IPS-20b (cell line): ENCODE data around the gene PELO.

Experiments used
- H3K27ac ChIP-seq: one replicate; pipeline ENCODE4 v1.5.1; 2013; ENCODE audit warnings: low read length
- H3K27me3 ChIP-seq: 2 replicates; pipeline ENCODE4 v1.6.1; 2013; ENCODE audit warnings: mild to moderate bottlenecking, low read length, inconsistent platforms; ENCODE audit not compliant: insufficient read depth
- H3K36me3 ChIP-seq: 2 replicates; pipeline ENCODE4 v1.6.1; 2013; ENCODE audit warnings: low read depth, mild to moderate bottlenecking, inconsistent platforms, low read length, moderate library complexity; ENCODE audit not compliant: insufficient read depth
- H3K4me1 ChIP-seq: 2 replicates; pipeline ENCODE4 v1.6.1; 2013; ENCODE audit warnings: mild to moderate bottlenecking, control low read depth, inconsistent platforms, low read length, moderate library complexity; ENCODE audit not compliant: insufficient read depth
- H3K4me3 ChIP-seq: 2 replicates; pipeline ENCODE4 v1.5.1; 2013; ENCODE audit warnings: mild to moderate bottlenecking, low read length, inconsistent platforms
- H3K9ac ChIP-seq: 2 replicates; pipeline ENCODE4 v1.6.1; 2013; ENCODE audit warnings: low read depth, mild to moderate bottlenecking, inconsistent platforms, low read length, moderate library complexity
- H3K9me3 ChIP-seq: 2 replicates; pipeline ENCODE4 v1.6.1; 2013; ENCODE audit warnings: mild to moderate bottlenecking, low read depth, low read length, inconsistent platforms; ENCODE audit not compliant: insufficient read depth

The PELO gene

DNA sequence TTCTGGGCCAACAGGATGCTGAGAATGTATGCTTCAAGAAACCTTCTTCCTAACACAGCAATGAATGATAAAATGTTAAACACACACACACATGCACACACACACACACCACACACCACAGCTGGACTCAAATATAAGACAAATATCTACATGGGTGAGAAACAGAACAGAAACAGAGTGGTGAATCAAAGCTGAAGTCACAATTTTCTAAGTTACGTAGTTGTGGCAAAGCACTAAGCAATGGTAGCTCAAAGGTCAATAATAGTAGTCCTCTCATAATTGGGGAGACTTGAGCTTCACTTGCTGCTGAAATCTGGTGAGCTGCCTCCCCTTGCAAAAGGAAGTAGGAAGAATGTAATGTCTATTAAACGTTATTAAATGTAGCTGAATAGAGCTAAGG, 33.7 kb upstream of the PELO start:
- Histone ChIP-seq H3K27me3 (no peaks in the 10 kb centered on the region), H3K36me3 (no peaks in the 10 kb centered on the region), H3K4me1 (peaks cover 5% of the 10 kb centered on the region; the same call in 1 of the 2 replicates), H3K9me3 (no peaks in the 10 kb centered on the region), H3K9ac (no peak overlapping the region), H3K27ac (no peak overlapping the region), H3K4me3 (no peak overlapping the region)

DNA sequence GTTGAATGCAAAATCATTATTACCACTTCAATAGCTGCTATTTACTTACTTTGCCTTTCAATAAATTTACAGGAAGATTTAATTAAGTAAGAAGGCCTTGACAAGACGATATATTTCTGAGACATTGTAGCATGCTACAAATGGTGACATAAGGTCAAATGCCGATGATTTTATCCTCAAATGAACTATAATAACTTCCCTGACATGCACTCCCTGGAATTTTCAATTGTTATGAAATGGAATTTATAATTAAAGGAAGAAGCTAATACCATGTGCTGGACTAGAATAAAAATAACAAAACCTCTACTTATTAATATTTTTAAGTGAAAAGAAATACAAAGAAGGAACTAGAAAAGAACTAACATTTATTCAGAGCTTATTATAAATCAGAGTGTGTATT, 30.2 kb upstream of the PELO start:
- Histone ChIP-seq H3K27ac (no peak overlapping the region), H3K4me1 (no peaks in the 10 kb centered on the region), H3K36me3 (no peaks in the 10 kb centered on the region), H3K27me3 (no peaks in the 10 kb centered on the region), H3K4me3 (no peak overlapping the region), H3K9me3 (no peaks in the 10 kb centered on the region), H3K9ac (no peak overlapping the region)

DNA sequence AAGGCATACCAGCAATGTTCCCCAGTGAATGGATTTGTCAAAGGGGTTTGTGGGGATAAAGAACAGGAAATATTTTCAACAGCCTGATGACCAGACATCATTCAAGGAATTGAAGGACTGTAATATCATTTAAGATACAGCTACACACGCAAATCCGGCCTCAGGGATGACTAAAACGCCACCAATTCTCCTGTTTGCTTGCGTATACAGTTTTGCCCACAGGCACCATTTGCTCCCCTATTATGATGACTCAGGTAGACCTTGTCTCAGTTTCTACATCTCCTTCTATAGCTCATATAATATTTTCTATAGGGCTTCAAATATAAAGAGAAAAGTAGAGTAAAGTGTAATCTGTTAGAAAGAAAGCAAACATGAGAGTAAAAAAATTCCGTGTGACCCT, 29.7 kb upstream of the PELO start:
- no peak overlapping the region for H3K4me3 ChIP-seq
- no peaks in the 10 kb centered on the region for H3K4me1 ChIP-seq
- H3K27ac ChIP-seq, result no peak overlapping the region
- no peaks in the 10 kb centered on the region for H3K9me3 ChIP-seq
- no peaks in the 10 kb centered on the region for H3K27me3 ChIP-seq
- H3K36me3 ChIP-seq, result no peaks in the 10 kb centered on the region
- H3K9ac ChIP-seq, result no peak overlapping the region

DNA sequence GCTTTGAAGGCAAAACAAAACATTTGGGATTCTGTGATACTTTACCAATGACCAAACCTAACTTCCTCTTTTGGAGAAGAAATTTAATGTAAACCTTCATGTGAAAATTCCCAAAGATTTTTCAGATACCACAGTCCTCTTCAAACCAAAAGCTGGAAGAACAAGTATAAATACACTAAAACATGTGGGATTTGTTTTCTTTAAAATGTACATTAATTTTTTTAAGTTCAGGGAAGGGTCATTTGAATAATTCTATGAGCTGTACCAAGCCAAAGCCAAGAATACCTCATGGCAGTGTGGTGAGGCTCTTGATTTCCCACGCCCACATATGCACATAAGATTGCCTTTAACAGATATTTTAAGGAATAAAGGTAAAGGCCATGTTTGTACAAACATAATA, 28.4 kb upstream of the PELO start:
- no peak overlapping the region for H3K27ac ChIP-seq
- no peaks in the 10 kb centered on the region for H3K36me3 ChIP-seq
- H3K27me3 ChIP-seq, result no peaks in the 10 kb centered on the region
- no peaks in the 10 kb centered on the region for H3K9me3 ChIP-seq
- no peaks in the 10 kb centered on the region for H3K4me1 ChIP-seq
- H3K4me3 ChIP-seq, result no peak overlapping the region
- no peak overlapping the region for H3K9ac ChIP-seq

DNA sequence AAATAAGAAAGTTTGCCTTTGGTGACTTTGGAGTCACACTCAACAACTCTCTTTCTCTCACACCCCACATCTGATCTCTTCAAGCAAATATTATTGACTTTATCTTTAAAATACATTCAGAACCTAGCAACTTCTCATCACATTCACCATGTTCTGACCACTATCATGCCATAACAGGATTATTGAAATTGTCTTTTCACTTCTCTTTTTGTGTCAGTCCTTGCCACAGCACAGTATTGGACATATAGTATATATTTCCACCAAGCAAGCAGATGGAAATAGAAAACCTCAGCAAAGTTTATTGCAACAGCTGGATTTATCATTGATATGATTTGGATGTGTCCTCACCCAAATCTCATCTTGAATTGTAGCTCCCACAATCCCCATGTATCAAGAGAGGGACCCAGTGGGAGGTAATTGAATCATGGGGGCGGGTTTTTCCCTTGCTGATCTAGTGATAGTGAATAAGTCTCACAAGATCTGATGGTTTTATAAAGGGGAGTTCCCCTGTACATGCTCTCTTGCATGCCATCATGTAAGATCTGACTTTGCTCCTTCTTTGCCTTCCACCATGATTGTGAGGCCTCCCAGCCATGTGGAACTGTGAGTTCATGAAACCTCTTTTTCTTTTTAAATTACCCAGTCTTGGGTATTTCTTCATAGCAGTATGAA, 26.9 kb upstream of the PELO start:
- Histone ChIP-seq H3K9me3 (no peaks in the 10 kb centered on the region), H3K4me1 (no peaks in the 10 kb centered on the region), H3K9ac (no peak overlapping the region), H3K27me3 (no peaks in the 10 kb centered on the region), H3K36me3 (no peaks in the 10 kb centered on the region), H3K4me3 (no peak overlapping the region), H3K27ac (no peak overlapping the region)

DNA sequence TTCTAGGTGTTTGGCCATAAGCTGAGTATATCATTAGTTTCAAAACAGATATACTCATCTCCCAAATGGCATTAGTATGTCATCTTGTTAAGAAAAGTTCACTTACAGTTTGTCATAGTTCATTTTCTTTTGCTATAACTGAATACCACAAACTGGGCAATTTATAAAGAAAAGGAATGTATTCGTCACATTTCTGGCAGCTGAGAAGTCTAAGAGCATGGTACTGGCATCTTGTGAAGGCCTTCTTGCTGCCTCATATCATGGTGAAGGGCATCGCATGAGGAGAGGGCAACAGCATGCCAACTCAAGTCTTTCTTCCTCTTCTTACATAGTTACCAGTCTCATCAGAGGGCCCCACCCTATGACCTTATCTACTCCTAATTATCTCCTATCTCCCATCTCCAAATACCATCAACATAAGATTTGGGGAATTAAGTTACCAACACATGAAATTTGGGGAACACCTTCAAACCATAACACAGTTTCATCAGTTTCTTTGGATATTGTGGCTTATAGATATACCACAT, 20.4 kb upstream of the PELO start:
- H3K4me1 ChIP-seq, result no peaks in the 10 kb centered on the region
- no peak overlapping the region for H3K9ac ChIP-seq
- H3K27ac ChIP-seq, result no peak overlapping the region
- no peaks in the 10 kb centered on the region for H3K27me3 ChIP-seq
- H3K36me3 ChIP-seq, result no peaks in the 10 kb centered on the region
- no peaks in the 10 kb centered on the region for H3K9me3 ChIP-seq
- no peak overlapping the region for H3K4me3 ChIP-seq

DNA sequence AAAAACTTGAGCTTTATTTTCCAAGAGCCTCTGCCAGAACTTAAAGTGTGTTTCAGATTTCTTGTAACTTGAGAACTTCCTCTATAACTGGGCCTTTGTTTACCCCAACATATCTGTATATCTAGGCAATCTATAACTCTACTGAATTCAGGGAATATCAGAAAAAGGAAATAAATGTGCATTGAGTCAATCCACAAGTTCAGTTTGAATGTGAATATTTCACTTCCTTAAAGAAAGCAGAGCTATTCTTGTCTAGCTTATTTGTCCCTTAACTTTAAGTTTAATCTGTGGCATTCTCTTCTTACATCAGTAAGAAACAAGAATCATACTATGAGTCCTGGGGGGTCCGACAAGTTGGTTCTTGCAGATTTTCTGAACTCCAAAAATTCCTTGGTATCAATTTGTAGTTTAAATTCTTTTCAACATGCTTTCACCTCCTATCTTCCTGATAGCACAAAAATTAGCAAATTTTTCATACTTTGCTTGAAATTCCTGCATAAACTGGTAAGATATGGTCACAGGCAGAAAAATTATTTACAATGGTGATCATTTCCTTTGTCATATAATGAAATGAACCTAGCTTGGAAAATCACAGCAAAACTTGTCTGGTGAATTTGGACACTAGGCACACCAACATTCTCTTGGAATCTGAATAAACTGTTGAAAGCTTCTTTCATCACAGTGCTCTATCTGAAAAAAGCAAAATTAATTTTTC, 19.8 kb upstream of the PELO start:
- Histone ChIP-seq H3K27ac (no peak overlapping the region), H3K9ac (no peak overlapping the region), H3K9me3 (no peaks in the 10 kb centered on the region), H3K36me3 (no peaks in the 10 kb centered on the region), H3K4me3 (no peak overlapping the region), H3K27me3 (no peaks in the 10 kb centered on the region), H3K4me1 (no peaks in the 10 kb centered on the region)

DNA sequence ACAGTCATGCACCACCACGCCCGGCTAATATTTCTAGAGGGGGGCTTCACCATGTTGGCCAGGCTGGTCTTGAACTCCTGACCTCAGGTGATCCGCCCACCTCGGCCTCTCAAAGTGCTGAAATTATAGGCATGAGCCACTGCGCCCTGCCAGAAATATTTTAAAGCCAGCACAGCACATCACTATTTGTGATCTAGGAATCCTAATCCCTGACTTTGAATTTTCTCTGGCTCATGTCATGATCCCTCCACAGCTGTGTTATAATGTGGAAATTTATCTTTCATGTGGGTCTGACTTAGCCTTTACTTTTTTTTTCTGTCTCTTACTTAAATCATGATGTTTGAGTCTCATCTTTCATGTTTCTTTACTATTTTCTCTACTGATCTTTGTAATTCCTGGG, 18.7 kb upstream of the PELO start:
- no peak overlapping the region for H3K4me3 ChIP-seq
- peaks cover 5% of the 10 kb centered on the region; the same call in 1 of the 2 replicates for H3K4me1 ChIP-seq
- H3K27ac ChIP-seq, result no peak overlapping the region
- no peak overlapping the region for H3K9ac ChIP-seq
- H3K27me3 ChIP-seq, result no peaks in the 10 kb centered on the region
- no peaks in the 10 kb centered on the region for H3K36me3 ChIP-seq
- no peaks in the 10 kb centered on the region for H3K9me3 ChIP-seq

DNA sequence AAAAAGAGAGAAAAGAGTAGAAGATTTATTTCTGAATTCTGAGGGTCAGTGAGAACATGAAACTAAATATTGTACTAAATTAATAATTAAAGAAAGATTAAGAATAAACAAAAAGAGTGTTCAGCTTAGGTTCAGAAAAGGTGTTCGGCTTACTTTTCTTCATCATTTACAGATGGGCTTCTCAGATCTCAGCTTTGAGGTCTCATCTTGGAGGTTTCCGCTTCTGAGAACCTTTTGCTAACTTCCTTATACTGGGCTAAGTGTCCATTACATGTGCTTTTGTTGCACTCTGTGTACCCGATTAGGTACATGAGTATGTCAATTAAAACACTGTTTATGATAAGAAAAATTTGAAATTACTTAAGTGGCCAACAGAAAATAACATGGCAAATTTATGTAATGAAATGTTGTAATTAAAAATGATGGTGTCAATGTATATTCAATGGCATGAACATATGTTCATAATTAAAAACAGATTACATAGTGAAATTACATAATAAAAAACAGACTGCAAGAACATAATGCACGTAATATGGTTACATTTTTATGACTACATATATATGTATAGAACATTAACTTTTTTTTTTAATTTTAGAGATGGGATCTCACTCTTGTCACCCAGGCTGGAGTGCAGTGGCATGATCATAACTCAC, 17.3 kb upstream of the PELO start:
- no peak overlapping the region for H3K27ac ChIP-seq
- no peak overlapping the region for H3K9ac ChIP-seq
- H3K4me1 ChIP-seq, result peaks cover 6% of the 10 kb centered on the region; the same call in 1 of the 2 replicates
- H3K9me3 ChIP-seq, result no peaks in the 10 kb centered on the region
- no peaks in the 10 kb centered on the region for H3K27me3 ChIP-seq
- no peaks in the 10 kb centered on the region for H3K36me3 ChIP-seq
- no peak overlapping the region for H3K4me3 ChIP-seq

DNA sequence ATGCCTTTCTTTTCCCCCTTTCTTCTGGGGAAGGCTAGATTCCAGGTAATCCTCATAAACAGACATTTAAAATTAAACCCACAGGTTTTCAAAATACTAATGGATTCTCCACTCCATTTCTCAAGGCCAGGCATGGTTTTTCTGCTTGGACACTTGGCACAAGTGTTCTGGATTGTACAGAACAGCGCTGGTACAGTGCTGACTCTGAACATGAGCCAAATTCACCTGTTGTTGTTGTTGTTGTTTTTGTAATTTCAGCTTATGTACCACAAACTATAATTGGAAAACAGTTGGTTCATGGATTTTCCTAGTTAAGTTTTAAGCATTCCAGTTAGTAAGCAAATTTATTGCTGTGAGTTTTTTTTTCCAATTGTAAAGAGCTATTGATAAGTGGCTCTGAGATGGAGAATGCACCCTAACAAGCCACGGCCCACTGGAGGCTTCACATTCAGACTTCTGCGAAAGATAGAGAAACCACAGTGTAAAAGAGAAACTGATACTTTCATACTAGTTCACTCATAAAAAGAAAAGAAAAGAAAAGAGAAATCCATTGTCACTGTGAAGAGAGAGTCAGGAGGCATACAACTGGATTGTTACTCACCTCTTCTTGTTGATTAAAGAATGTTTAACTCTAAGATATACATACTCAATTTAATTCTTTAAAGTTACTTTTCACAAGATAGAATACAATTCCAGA, 16.2 kb upstream of the PELO start:
- Histone ChIP-seq H3K27me3 (no peaks in the 10 kb centered on the region), H3K36me3 (no peaks in the 10 kb centered on the region), H3K9ac (no peak overlapping the region), H3K4me1 (peaks cover 6% of the 10 kb centered on the region; the same call in 1 of the 2 replicates), H3K27ac (no peak overlapping the region), H3K9me3 (no peaks in the 10 kb centered on the region), H3K4me3 (no peak overlapping the region)

DNA sequence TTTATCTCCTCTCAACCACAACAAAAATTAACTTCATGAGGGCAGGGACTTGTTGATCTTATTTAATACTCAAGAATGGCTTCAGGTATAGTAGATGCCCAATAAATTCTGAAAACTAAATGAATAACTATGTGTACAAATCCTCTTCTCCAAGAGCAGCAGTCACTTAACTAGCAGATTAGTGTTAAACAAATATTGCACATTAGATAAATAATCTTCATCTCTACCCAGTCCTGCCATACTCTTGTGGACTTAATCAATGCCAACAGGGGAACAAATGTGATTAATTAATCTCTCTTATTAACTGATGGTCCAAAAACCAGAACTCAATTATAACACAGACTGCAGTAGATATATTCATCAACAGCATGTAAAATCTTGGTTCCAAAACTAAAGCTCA, 15.0 kb upstream of the PELO start:
- H3K4me3 ChIP-seq, result no peak overlapping the region
- no peaks in the 10 kb centered on the region for H3K27me3 ChIP-seq
- no peak overlapping the region for H3K27ac ChIP-seq
- H3K9me3 ChIP-seq, result no peaks in the 10 kb centered on the region
- H3K4me1 ChIP-seq, result peaks cover 6% of the 10 kb centered on the region; the same call in 1 of the 2 replicates
- no peak overlapping the region for H3K9ac ChIP-seq
- no peaks in the 10 kb centered on the region for H3K36me3 ChIP-seq
